ENCODE data around the gene MCCC1.

The MCCC1 gene

DNA sequence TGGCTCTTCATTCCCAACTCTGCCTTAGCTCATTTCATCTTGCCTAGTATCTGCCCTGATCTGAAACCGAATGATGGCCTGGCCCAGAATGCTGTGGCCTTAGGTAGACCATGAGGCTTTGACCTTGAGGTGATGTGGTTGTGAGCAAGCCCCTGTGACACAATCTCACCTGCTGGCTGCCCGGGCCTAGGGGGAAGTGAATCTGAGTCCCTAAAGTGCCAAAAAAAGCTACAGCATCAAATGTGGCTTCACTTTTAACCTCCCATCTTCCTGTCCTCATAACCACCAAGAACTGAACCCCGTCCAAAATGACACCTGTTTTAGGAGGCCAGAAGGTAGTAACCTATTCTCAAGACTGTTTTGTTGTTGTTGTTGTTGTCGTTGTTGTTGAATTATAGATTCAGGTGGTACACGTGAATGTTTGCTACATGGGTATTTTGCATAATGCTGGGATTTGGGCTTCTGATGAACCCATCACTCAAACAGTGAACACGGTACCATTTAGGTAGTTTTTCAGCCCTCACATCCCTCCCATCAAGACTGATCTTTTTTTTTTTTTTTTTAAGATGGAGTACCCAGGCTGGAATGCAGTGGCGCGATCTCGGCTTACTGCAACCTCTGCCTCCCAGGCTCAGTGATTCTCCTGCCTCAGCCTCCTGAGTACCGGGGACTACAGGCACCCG lies 54.6 kb downstream of the MCCC1 start:
- WGBS = 82% methylated on average over 11 of the region's 11 CpGs

GRCh38 chr3:183038757-183039156 lies 60.5 kb downstream of the MCCC1 start:
- Histone ChIP-seq H3K4me3 (ENCODE audit: low read length) (no peak overlapping the region), H3K9me3 (ENCODE audit: insufficient read depth, low read depth, low read length) (no peaks in the 10 kb centered on the region), H3K27ac (ENCODE audit: low read depth, low read length) (no peak overlapping the region), H3K36me3 (ENCODE audit: insufficient read depth, low read length) (peaks cover 10% of the 10 kb centered on the region; the same call in 1 of the 2 replicates), H3K9ac (ENCODE audit: low read depth, low read length) (no peak overlapping the region), H3K4me1 (ENCODE audit: insufficient read depth, low read length) (no peaks in the 10 kb centered on the region), H3K27me3 (ENCODE audit: insufficient read depth, low read length) (no peaks in the 10 kb centered on the region)
- 94% methylated on average over 12 of the region's 12 CpGs for WGBS

More for the DNA sequence above, 54.6 kb downstream of the MCCC1 start:
- H3K27ac ChIP-seq (ENCODE audit: low read depth, low read length) = no peak overlapping the region
- H3K4me1 ChIP-seq (ENCODE audit: insufficient read depth, low read length) = no peaks in the 10 kb centered on the region
- no peak overlapping the region for H3K9ac ChIP-seq (ENCODE audit: low read depth, low read length)
- no peaks in the 10 kb centered on the region for H3K27me3 ChIP-seq (ENCODE audit: insufficient read depth, low read length)
- H3K4me3 ChIP-seq (ENCODE audit: low read length) = no peak overlapping the region
- H3K36me3 ChIP-seq (ENCODE audit: insufficient read depth, low read length) = peaks cover 5% of the 10 kb centered on the region; the same call in 1 of the 2 replicates
- H3K9me3 ChIP-seq (ENCODE audit: insufficient read depth, low read depth, low read length) = no peaks in the 10 kb centered on the region

GRCh38 chr3:183038221-183038620 lies 61.1 kb downstream of the MCCC1 start:
- Histone ChIP-seq H3K27me3 (ENCODE audit: insufficient read depth, low read length) (no peaks in the 10 kb centered on the region), H3K9me3 (ENCODE audit: insufficient read depth, low read depth, low read length) (no peaks in the 10 kb centered on the region), H3K36me3 (ENCODE audit: insufficient read depth, low read length) (peaks cover 11% of the 10 kb centered on the region; the same call in 1 of the 2 replicates), H3K4me1 (ENCODE audit: insufficient read depth, low read length) (no peaks in the 10 kb centered on the region), H3K4me3 (ENCODE audit: low read length) (no peak overlapping the region), H3K27ac (ENCODE audit: low read depth, low read length) (no peak overlapping the region), H3K9ac (ENCODE audit: low read depth, low read length) (no peak overlapping the region)
- 95% methylated on average over 2 of the region's 2 CpGs for WGBS

DNA sequence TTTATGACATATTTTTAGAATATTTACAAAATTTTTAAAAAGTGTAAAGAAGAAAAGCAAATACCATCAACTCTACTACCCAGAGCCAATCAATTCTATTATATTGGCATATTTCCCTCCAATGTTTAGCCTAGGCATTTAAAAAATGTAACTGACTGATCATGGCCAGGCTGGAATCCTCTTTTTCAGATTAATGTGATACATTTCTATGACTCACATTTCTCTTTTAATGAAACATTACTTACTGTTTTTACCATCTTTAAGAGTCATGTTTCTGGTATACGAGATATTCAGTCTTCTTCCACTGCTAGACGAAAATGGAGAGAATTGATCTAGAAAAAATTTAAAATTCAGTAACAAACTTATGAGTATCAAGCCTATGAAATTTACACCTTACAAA lies 65.5 kb downstream of the MCCC1 start:
- Histone ChIP-seq H3K4me3 (ENCODE audit: low read length) (no peak overlapping the region), H3K4me1 (ENCODE audit: insufficient read depth, low read length) (no peaks in the 10 kb centered on the region), H3K27ac (ENCODE audit: low read depth, low read length) (no peak overlapping the region), H3K27me3 (ENCODE audit: insufficient read depth, low read length) (no peaks in the 10 kb centered on the region), H3K9ac (ENCODE audit: low read depth, low read length) (no peak overlapping the region), H3K9me3 (ENCODE audit: insufficient read depth, low read depth, low read length) (no peaks in the 10 kb centered on the region), H3K36me3 (ENCODE audit: insufficient read depth, low read length) (0 out of 2 replicates have a peak, but pooled peaks cover 8% of the 10 kb centered on the region)
- 100% methylated on average over 2 of the region's 2 CpGs for WGBS

DNA sequence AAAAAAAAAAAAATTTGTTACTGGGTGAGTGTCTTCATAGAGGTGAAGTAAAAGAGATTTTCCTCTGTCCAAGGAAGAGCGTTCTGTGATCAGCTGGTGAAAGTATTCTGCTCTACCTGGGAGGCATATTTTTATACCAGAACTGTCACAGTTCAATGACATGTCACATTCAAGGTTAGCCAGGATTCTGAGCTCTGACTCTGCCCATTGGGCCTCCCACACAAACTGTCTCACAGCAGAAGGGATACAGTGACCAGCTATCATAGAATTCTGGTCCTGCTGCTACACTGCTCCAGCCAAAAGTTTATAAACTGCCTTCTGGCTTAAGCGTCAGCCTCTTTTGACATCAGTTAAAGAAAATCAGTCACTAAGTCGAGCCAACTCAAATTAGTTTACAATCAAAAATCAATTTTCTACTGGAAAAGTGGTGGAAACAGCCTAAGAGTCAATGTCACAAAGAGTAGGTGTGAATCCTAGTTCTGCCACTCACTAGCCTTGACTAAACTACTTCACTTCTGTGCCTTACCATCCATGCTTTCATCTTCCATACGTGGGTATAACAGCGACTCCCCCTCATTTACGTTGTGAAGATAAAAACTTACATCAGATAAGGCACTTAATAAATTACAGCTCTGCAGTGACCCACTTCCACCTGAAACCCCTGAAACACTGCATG lies 66.3 kb downstream of the MCCC1 start:
- H3K4me3 ChIP-seq (ENCODE audit: low read length) = no peak overlapping the region
- H3K9me3 ChIP-seq (ENCODE audit: insufficient read depth, low read depth, low read length) = no peaks in the 10 kb centered on the region
- no peak overlapping the region for H3K9ac ChIP-seq (ENCODE audit: low read depth, low read length)
- no peak overlapping the region for H3K27ac ChIP-seq (ENCODE audit: low read depth, low read length)
- 95% methylated on average over 6 of the region's 6 CpGs for WGBS
- H3K27me3 ChIP-seq (ENCODE audit: insufficient read depth, low read length) = no peaks in the 10 kb centered on the region
- H3K4me1 ChIP-seq (ENCODE audit: insufficient read depth, low read length) = no peaks in the 10 kb centered on the region
- H3K36me3 ChIP-seq (ENCODE audit: insufficient read depth, low read length) = peaks cover 14% of the 10 kb centered on the region; the same call in 1 of the 2 replicates

DNA sequence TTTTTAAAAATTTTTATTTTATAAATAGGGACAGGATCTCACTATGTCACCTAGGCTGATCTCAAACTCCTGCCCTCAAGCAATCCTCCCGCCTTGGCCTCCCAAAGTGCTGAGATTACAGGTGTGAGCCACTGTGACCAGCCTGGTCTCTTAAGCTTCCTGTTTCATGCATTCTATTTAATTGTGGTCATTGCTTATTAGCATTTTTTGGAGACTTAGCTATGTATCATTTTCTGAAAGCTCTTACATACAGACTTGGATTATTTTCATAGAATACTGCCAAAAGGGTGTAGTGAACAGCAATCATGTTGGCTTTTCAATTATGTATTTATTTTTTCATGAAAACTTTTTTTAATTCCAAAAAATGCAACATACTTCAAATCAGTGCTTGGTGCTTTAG lies 67.5 kb downstream of the MCCC1 start:
- Histone ChIP-seq H3K4me3 (ENCODE audit: low read length) (no peak overlapping the region), H3K36me3 (ENCODE audit: insufficient read depth, low read length) (peaks cover 13% of the 10 kb centered on the region; the same call in 1 of the 2 replicates), H3K27me3 (ENCODE audit: insufficient read depth, low read length) (no peaks in the 10 kb centered on the region), H3K4me1 (ENCODE audit: insufficient read depth, low read length) (no peaks in the 10 kb centered on the region), H3K9me3 (ENCODE audit: insufficient read depth, low read depth, low read length) (no peaks in the 10 kb centered on the region), H3K9ac (ENCODE audit: low read depth, low read length) (no peak overlapping the region), H3K27ac (ENCODE audit: low read depth, low read length) (no peak overlapping the region)
- 92% methylated on average over 1 of the region's 1 CpG for WGBS

- no peak overlapping the region for H3K27ac ChIP-seq (ENCODE audit: low read depth, low read length)
- no peaks in the 10 kb centered on the region for H3K9me3 ChIP-seq (ENCODE audit: insufficient read depth, low read depth, low read length)
- WGBS = 92% methylated on average over 2 of the region's 3 CpGs
- H3K4me3 ChIP-seq (ENCODE audit: low read length) = no peak overlapping the region
- no peak overlapping the region for H3K9ac ChIP-seq (ENCODE audit: low read depth, low read length)
- no peaks in the 10 kb centered on the region for H3K27me3 ChIP-seq (ENCODE audit: insufficient read depth, low read length)
- H3K36me3 ChIP-seq (ENCODE audit: insufficient read depth, low read length) = peaks cover 11% of the 10 kb centered on the region; the same call in 1 of the 2 replicates
- no peaks in the 10 kb centered on the region for H3K4me1 ChIP-seq (ENCODE audit: insufficient read depth, low read length)
These were observed 70.9 kb downstream of the MCCC1 start for GRCh38 chr3:183028416-183028815.

DNA sequence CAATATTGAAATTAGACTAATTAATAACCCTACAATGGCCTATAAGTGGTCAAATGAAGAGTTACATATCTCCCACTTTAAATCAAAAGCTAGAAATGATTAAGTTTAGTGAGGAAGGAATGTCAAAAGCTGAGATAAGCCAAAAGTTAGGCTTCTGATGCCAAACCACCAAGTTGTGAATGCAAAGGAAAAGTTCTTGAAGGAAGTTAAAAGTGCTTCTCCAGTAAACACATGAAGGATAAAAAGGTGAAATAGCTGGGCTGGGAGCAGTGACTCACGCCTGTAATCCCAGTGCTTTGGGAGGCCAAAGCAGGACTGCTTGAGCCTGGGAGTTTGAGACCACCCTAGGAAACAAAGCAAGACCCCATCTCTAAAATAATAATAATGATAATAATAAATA lies 72.0 kb downstream of the MCCC1 start:
- WGBS = 100% methylated on average over 1 of the region's 1 CpG
- H3K27ac ChIP-seq (ENCODE audit: low read depth, low read length) = no peak overlapping the region
- H3K27me3 ChIP-seq (ENCODE audit: insufficient read depth, low read length) = no peaks in the 10 kb centered on the region
- no peaks in the 10 kb centered on the region for H3K9me3 ChIP-seq (ENCODE audit: insufficient read depth, low read depth, low read length)
- no peaks in the 10 kb centered on the region for H3K4me1 ChIP-seq (ENCODE audit: insufficient read depth, low read length)
- no peak overlapping the region for H3K4me3 ChIP-seq (ENCODE audit: low read length)
- H3K36me3 ChIP-seq (ENCODE audit: insufficient read depth, low read length) = peaks cover 13% of the 10 kb centered on the region; the same call in 1 of the 2 replicates
- no peak overlapping the region for H3K9ac ChIP-seq (ENCODE audit: low read depth, low read length)

DNA sequence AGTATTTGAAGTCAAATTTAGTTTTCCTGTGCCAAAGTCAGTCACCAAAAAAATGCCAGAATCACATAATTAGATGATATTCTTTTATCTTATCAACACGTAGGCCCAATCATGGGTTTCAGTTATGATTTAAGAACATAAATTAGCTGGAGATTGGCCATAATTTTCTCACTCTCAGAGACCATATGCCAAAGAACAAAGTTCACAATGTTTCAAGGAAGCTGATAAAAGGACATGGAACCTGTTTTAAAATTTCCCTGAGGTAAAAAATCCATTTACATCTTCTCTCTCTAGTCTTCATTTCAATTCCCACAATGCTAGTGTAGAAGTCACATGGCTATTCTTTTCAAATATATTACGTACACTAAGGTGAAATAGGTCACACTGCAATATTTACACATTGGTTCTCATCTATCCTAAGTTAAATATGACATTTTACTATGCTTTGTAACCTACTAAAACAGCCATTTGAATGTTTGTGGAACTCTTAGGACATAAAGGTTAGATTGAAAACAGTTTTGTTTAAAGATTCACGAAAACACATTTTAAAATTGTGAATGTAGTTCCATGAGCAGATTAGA lies 76.3 kb downstream of the MCCC1 start:
- H3K9ac ChIP-seq (ENCODE audit: low read depth, low read length) = no peak overlapping the region
- 93% methylated on average over 2 of the region's 3 CpGs for WGBS
- H3K4me3 ChIP-seq (ENCODE audit: low read length) = no peak overlapping the region
- H3K27me3 ChIP-seq (ENCODE audit: insufficient read depth, low read length) = no peaks in the 10 kb centered on the region
- H3K36me3 ChIP-seq (ENCODE audit: insufficient read depth, low read length) = peaks cover 22% of the 10 kb centered on the region
- H3K4me1 ChIP-seq (ENCODE audit: insufficient read depth, low read length) = no peaks in the 10 kb centered on the region
- no peak overlapping the region for H3K27ac ChIP-seq (ENCODE audit: low read depth, low read length)
- H3K9me3 ChIP-seq (ENCODE audit: insufficient read depth, low read depth, low read length) = no peaks in the 10 kb centered on the region

- H3K27me3 ChIP-seq (ENCODE audit: insufficient read depth, low read length) = no peaks in the 10 kb centered on the region
- no peaks in the 10 kb centered on the region for H3K9me3 ChIP-seq (ENCODE audit: insufficient read depth, low read depth, low read length)
- H3K9ac ChIP-seq (ENCODE audit: low read depth, low read length) = no peak overlapping the region
- peaks cover 21% of the 10 kb centered on the region for H3K36me3 ChIP-seq (ENCODE audit: insufficient read depth, low read length)
- H3K4me3 ChIP-seq (ENCODE audit: low read length) = no peak overlapping the region
- 82% methylated on average over 2 of the region's 3 CpGs for WGBS
- no peak overlapping the region for H3K27ac ChIP-seq (ENCODE audit: low read depth, low read length)
- H3K4me1 ChIP-seq (ENCODE audit: insufficient read depth, low read length) = no peaks in the 10 kb centered on the region
These were observed 80.7 kb downstream of the MCCC1 start for GRCh38 chr3:183018421-183019192.

DNA sequence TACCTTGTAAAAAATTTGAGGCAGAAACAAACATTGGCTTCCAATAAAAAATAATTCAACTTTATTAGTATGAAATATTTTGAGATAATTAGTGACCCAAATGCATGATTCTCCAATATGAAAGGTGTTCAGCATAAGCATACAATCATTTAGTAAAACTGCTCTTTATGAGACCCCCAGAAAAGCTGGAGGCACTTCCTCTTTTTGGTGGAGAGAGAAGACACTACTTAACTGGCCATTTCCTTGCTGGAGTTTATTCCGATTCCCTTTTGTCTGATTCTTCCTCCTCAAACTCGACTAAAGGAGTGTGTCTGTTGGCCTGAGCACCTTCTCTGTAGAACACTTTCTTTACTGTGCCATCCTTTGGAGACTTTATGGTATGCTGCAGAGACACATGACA lies 84.1 kb downstream of the MCCC1 start:
- 93% methylated on average over 2 of the region's 2 CpGs for WGBS

More for the DNA sequence above, 84.1 kb downstream of the MCCC1 start:
- no peaks in the 10 kb centered on the region for H3K27me3 ChIP-seq (ENCODE audit: insufficient read depth, low read length)
- no peak overlapping the region for H3K27ac ChIP-seq (ENCODE audit: low read depth, low read length)
- no peak overlapping the region for H3K9ac ChIP-seq (ENCODE audit: low read depth, low read length)
- H3K4me3 ChIP-seq (ENCODE audit: low read length) = no peak overlapping the region
- peaks cover 7% of the 10 kb centered on the region; the same call in 1 of the 2 replicates for H3K36me3 ChIP-seq (ENCODE audit: insufficient read depth, low read length)
- H3K4me1 ChIP-seq (ENCODE audit: insufficient read depth, low read length) = no peaks in the 10 kb centered on the region
- no peaks in the 10 kb centered on the region for H3K9me3 ChIP-seq (ENCODE audit: insufficient read depth, low read depth, low read length)

All from HUES64 (cell line).